ENCODE measurements around the gene SCOC.

GRCh38 chr4:140344621-140345020 is 28.8 kb upstream of the SCOC start:
- TF ChIP-seq CTCF (conservative IDR thresholded peaks at IDR 0.05; ENCODE audit: low read depth, low read length), result no peak
- TF ChIP-seq MXI1 (IDR thresholded peaks at IDR 0.05; ENCODE audit: borderline replicate concordance, low read depth, low read length), result no peak
- no peak for TF ChIP-seq MAFK (IDR thresholded peaks at IDR 0.05; ENCODE audit: low read depth, low read length)
- TF ChIP-seq RAD21 (IDR thresholded peaks at IDR 0.05; ENCODE audit: low read length), result no peak
- TF ChIP-seq SMC3 (IDR thresholded peaks at IDR 0.05; ENCODE audit: low read depth, low read length), result no peak
- no peak for TF ChIP-seq ELK1 (IDR thresholded peaks at IDR 0.05; ENCODE audit: borderline replicate concordance, low read depth, low read length)
- TF ChIP-seq POLR2A (IDR thresholded peaks at IDR 0.05; ENCODE audit: low read depth, low read length), result no peak
- TF ChIP-seq USF2 (IDR thresholded peaks at IDR 0.05; ENCODE audit: low read depth, low read length), result no peak
